22Rv1 (cell line): ENCODE results near the gene ZDHHC21.

Source experiments
- H3K27ac ChIP-seq: fragments of 450-650 bp; 2 replicates; pipeline ENCODE4 v1.5.1; 2017
- CTCF ChIP-seq: fragments of 450-650 bp; IDR thresholded peaks from 2 replicates; pipeline ENCODE4 v1.5.1; 2017; ENCODE audit warnings: mild to moderate bottlenecking
- ZFX ChIP-seq: fragments of 450-650 bp; IDR thresholded peaks from 2 replicates; pipeline ENCODE4 v1.6.1; 2017; ENCODE audit warnings: antibody characterized with exemption, borderline replicate concordance

Gene ZDHHC21

GRCh38 chr9:14633906-14634565, 59.2 kb downstream of the ZDHHC21 start:
- no peak for TF ChIP-seq CTCF
- TF ChIP-seq ZFX = no peak
- H3K27ac ChIP-seq = no peak overlapping the region

- no peak for TF ChIP-seq ZFX
- TF ChIP-seq CTCF = no peak
- H3K27ac ChIP-seq = no peak overlapping the region
These were observed 60.1 kb downstream of the ZDHHC21 start for GRCh38 chr9:14633148-14633547.

DNA sequence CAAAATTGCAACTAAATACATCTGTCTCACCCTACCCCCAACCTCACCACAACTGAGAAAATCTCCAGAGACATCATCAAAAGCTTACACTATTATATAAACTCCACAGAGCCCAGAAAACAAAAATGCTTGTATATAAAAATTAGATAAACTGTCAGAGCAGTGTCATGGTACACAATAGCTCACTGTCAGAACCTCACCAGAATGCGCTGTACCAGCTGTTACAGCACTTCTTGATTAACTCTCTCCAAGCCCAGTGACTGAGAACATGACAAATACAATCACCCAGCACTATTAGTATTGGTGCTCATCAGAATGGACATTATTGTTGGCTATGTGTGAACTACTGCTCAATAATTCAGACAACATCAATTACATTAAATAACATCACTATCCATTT, 65.7 kb downstream of the ZDHHC21 start:
- H3K27ac ChIP-seq = no peak overlapping the region
- TF ChIP-seq ZFX (no peak), CTCF (no peak)

DNA sequence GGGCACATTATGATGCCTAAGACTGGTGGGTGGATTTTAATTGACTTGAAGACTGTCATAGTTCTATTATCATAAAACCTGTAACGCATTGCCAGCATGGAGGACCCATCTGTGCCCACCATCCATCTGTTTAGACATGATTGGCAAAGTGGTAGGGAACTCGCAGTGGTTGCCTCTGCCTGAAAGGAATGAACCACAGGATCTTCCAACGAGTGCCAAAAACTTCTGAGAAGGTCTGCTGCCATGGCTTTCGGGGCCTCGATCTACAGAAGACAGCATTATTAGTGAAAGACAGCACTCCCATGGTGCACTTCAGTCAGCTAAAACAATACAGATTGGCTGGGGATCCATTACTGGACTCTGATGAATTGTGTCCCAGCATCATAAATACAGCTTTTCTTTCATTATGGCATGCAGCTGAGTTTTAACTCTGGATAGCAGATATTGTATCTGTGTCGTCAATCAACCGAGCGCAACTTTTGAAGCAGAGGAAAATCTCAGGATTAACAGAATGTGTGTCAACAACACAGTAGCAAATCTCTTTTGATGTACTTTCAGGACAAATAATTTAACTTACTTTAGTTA, 74.3 kb downstream of the ZDHHC21 start:
- TF ChIP-seq ZFX (no peak), CTCF (no peak)
- H3K27ac ChIP-seq = no peak overlapping the region

DNA sequence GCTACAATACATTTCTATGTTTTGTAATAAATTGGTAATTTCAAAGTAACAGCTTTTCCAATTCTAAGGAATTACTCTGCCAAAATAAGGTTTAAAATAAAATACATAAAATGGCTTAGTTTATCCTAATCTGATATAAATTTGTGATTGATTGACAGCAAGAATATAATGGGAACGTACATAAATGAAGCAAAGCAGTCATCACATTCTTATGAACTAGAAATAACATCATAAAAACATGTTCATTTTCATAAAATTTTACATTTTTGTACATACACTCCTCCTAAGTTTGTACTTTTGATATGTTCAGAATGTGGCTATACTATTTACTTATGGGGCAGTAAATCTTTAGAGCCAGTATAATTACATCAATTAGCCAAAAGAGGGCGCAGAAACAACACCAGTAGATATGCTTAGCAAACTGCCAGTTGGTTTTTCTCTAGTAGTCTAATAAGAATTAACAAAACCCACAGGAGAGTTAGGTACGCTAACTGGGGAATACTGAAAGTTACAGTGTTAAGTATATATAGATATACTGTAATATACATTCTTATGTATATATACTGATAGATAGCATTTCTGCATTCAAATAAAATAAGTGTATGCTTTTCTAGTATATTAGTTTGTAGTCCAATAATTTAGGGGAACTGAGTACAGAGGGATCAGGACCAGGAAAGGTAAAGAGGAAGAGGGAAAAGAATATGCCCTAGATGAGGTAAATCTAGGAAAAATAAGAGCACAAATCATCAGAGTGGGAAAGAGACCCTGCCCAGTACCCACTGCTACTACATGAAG, 76.8 kb downstream of the ZDHHC21 start:
- no peak overlapping the region for H3K27ac ChIP-seq
- TF ChIP-seq CTCF (peak; percentile 88), ZFX (no peak)

DNA sequence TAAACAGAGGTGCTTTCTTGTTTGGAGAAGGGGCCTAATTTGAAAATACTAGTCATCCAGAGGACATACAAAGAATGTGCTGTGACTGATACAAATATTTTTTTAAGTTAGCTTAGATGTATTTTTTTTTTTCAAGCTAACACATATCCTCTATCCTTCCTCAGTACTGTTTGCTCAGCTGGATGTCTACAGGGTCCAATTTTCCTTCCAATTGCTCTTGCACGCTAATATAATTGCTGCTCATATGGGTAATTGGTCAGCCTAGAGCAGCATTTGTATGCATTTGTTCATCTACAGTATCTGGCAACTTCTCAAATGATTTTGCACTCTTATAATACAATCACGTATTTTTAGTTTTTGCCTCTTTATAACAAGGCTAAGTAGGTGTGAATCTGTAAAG, 84.7 kb downstream of the ZDHHC21 start:
- TF ChIP-seq ZFX (no peak), CTCF (no peak)
- H3K27ac ChIP-seq = no peak overlapping the region
